GM19468 (cell line): ENCODE data around the gene KANK4.

ENCODE experiments used
- ATAC-seq: cut with Tn5 transposase; IDR thresholded peaks from one replicate; pipeline ENCODE4 v1.9.1; 2021; ENCODE audit warnings: mild to moderate bottlenecking, moderate library complexity, moderate number of reproducible peaks; ENCODE audit not compliant: unreplicated experiment; ENCODE audit errors: extremely low read depth

KANK4 gene

DNA sequence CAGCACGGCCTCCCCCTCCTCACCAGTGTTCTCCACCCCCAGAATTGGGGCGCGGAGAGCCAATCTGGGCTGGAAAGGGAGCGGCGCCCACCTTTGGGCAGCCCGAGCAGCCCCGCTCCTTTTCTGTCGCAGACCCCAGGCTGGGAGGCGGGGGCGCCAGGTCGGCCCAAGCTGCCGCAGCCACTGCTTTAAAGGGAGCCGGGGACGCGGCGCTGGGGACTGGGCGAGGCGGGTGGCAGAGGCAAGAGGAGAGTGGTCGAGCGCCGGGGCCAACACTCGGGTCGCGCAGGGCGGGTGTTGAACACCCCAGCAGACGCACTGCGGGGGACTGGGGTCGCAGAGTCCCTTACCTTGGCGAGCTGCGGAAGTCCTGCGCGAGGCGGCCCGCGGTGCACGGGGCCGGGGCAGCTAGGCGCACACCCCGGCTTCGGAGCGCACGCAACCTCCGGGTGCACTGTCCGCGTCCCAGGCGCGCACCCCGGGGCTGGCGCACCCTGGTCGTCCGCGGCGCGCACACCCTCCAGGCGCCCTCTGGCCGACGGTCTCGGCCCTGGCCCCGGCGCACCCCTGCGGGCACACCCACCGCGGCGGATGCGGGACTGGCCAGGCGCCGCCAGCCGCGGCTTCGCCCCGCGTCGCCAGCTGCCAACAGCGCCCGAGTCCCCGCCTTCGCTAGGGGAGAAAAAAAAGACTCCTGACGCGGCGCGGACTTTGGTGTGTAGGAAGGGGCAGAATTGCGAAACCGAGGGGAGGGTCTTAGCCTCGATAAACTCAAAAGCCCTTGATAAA, at the start of gene KANK4:
KANK4 (minus strand) TSS at position 679 of the 789 bp plus-strand sequence. CDS start 37,870 bp downstream, outside the sequence.
- no peak for ATAC-seq

- no peak for ATAC-seq
Measured at GRCh38 chr1:62368989-62369388, 49.8 kb upstream of the KANK4 start.

- no peak for ATAC-seq
Measured at GRCh38 chr1:62367005-62367557, 47.8 kb upstream of the KANK4 start.

- no peak for ATAC-seq
Measured at GRCh38 chr1:62364721-62365120, 45.5 kb upstream of the KANK4 start.

- ATAC-seq = no peak
Measured at GRCh38 chr1:62362926-62363325, 43.7 kb upstream of the KANK4 start.

- ATAC-seq = no peak
Measured at GRCh38 chr1:62362061-62362917, 43.1 kb upstream of the KANK4 start.

GRCh38 chr1:62361431-62361830, 42.2 kb upstream of the KANK4 start:
- ATAC-seq = no peak

GRCh38 chr1:62358665-62359373, 39.6 kb upstream of the KANK4 start:
- no peak for ATAC-seq

- ATAC-seq = no peak
Measured at GRCh38 chr1:62357916-62358315, 38.7 kb upstream of the KANK4 start.

- ATAC-seq = no peak
Measured at GRCh38 chr1:62356257-62356835, 37.1 kb upstream of the KANK4 start.

DNA sequence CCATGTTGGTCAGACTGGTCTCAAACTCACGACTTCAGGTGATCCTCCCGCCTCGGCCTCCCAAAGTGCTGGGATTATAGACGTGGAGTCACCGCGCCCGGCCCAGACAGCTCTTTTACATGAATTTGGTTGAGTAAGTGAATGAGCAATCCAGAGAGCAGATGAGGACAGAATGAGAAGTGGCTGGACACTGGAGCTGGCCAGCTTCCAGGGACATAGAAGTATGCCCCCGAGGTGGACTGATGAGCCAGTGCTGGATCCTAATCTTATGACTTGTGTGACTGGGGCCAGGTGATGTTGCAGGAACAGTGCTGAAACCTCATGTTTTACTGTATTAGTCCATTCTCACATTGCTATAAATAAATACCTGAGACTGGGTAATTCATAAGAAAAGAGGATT, 35.9 kb upstream of the KANK4 start:
- no peak for ATAC-seq

- no peak for ATAC-seq
Measured at GRCh38 chr1:62353853-62354252, 34.6 kb upstream of the KANK4 start.

- no peak for ATAC-seq
Measured at GRCh38 chr1:62352387-62352786, 33.2 kb upstream of the KANK4 start.

DNA sequence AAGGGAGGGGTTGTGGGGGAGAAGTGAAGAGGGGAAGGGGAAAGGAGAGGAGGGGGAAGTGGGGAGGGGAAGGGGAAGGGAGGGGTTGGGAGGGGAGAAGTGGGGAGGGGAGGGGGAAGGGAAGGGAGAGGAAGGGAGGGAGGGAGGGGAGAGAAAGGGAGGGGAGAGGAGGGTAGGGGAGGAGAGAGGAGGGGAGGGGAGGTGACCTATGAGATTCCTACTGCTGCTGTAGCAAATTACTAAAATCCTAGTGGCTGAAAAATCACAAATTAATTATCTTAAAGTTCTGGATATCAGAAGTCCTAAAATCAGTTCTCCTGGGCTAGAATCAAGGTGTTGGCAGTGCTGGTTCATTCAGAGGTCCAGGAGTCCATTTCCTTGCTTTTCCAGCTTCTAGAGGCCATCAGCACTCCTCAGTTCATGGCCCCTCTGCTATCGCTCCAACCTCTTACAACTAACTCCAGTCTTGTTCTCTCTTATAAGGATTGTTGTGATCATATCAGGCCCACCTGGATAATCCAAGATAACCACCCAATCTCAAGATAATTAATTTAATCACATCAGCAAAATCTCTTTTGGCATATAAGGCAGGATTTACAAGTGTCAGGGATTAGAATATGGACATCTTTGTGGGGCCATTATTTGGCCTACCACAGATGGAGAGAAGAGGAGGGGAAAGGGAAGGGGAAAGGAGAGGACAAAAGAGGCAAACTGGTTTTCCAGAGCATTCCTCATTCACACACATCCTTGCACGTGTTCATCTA, 30.4 kb upstream of the KANK4 start:
- ATAC-seq = no peak

DNA sequence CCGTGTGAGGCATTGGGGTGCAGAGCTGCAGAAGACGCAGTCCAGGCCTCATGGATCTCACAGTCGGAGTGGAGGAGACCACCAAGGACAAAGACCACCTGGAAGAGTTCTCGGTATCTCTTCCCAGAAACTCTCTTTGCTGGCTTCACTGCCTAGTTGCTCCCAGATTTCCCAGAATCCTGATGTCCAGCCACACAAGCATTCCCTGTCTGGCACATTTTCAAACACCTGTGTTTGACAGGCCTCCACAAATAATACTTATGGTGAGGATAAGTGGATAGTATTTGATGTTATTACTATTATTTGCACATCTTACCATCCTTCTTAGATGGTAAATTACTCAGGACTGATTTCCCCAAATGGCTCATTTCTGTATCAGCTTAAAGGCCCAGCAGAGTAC, 27.7 kb upstream of the KANK4 start:
- no peak for ATAC-seq

- ATAC-seq = no peak
Measured at GRCh38 chr1:62343911-62344310, 24.7 kb upstream of the KANK4 start.

- no peak for ATAC-seq
Measured at GRCh38 chr1:62342270-62342669, 23.0 kb upstream of the KANK4 start.

GRCh38 chr1:62341615-62342014, 22.4 kb upstream of the KANK4 start:
- no peak for ATAC-seq

- ATAC-seq = no peak
Measured at GRCh38 chr1:62341089-62341488, 21.9 kb upstream of the KANK4 start.
